H9 (cell line): ENCODE data around the gene DAPK1. TPM values are rescaled to one million over a fixed set of nuclear protein-coding genes. Genes with fewer than 3 reads are reported as not detected.

Experiments
- DNase-seq: peaks from one replicate; pipeline ENCODE4 v3.0.0-alpha.2; 2017
- H2AFZ ChIP-seq: one replicate; pipeline ENCODE4 v1.6.1; 2013; ENCODE audit warnings: mild to moderate bottlenecking, low read length, control low read depth, moderate library complexity
- H2AK5ac ChIP-seq: 2 replicates; pipeline ENCODE4 v1.6.1; 2013; ENCODE audit warnings: low read length, control low read depth, mixed read lengths; ENCODE audit not compliant: insufficient read length
- H2BK120ac ChIP-seq: one replicate; pipeline ENCODE4 v1.6.1; 2013; ENCODE audit warnings: low read depth, mild to moderate bottlenecking, low read length, control low read depth, inconsistent platforms; ENCODE audit not compliant: poor library complexity, severe bottlenecking
- H2BK12ac ChIP-seq: 2 replicates; pipeline ENCODE4 v1.6.1; 2013; ENCODE audit warnings: low read length, control low read depth, mixed read lengths, low read depth; ENCODE audit not compliant: insufficient read length
- H2BK15ac ChIP-seq: 2 replicates; pipeline ENCODE4 v1.6.1; 2013; ENCODE audit warnings: low read depth, low read length, control low read depth
- H2BK20ac ChIP-seq: one replicate; pipeline ENCODE4 v1.6.1; 2013; ENCODE audit warnings: low read depth, mild to moderate bottlenecking, low read length, control low read depth, inconsistent platforms; ENCODE audit not compliant: poor library complexity, severe bottlenecking
- H2BK5ac ChIP-seq: 2 replicates; pipeline ENCODE4 v1.6.1; 2013; ENCODE audit warnings: low read length, control low read depth, mixed read lengths; ENCODE audit not compliant: insufficient read length
- H3K14ac ChIP-seq: 2 replicates; pipeline ENCODE4 v1.6.1; 2013; ENCODE audit warnings: low read length, control low read depth; ENCODE audit not compliant: insufficient read depth
- H3K18ac ChIP-seq: 2 replicates; pipeline ENCODE4 v1.6.1; 2013; ENCODE audit warnings: low read depth, mild to moderate bottlenecking, mixed read lengths, low read length, control low read depth; ENCODE audit not compliant: insufficient read length
- H3K23ac ChIP-seq: 2 replicates; pipeline ENCODE4 v1.6.1; 2013; ENCODE audit warnings: low read length, control low read depth, mixed read lengths, low read depth; ENCODE audit not compliant: insufficient read length
- H3K23me2 ChIP-seq: 2 replicates; pipeline ENCODE4 v1.6.1; 2013; ENCODE audit warnings: low read depth, mild to moderate bottlenecking, mixed read lengths, low read length, control low read depth; ENCODE audit not compliant: insufficient read length, poor library complexity, severe bottlenecking
- H3K27ac ChIP-seq: 2 replicates; pipeline ENCODE4 v1.5.1; 2013; ENCODE audit warnings: low read length, control low read depth, mixed read lengths, low read depth; ENCODE audit not compliant: insufficient read length
- H3K27me3 ChIP-seq: 2 replicates; pipeline ENCODE4 v1.6.1; 2013; ENCODE audit warnings: low read length, control low read depth, inconsistent platforms; ENCODE audit not compliant: insufficient read depth
- H3K4ac ChIP-seq: 2 replicates; pipeline ENCODE4 v1.6.1; 2013; ENCODE audit warnings: low read depth, mild to moderate bottlenecking, control low read depth, inconsistent platforms, low read length, moderate library complexity
- H3K4me1 ChIP-seq: 2 replicates; pipeline ENCODE4 v1.6.1; 2013; ENCODE audit warnings: low read length, control low read depth, inconsistent platforms; ENCODE audit not compliant: insufficient read depth
- H3K4me2 ChIP-seq: 2 replicates; pipeline ENCODE4 v1.6.1; 2013; ENCODE audit warnings: low read length, control low read depth, mixed read lengths; ENCODE audit not compliant: insufficient read length, insufficient read depth
- H3K56ac ChIP-seq: 2 replicates; pipeline ENCODE4 v1.6.1; 2013; ENCODE audit warnings: low read depth, mild to moderate bottlenecking, mixed read lengths, low read length, control low read depth; ENCODE audit not compliant: insufficient read length
- H3K79me1 ChIP-seq: 2 replicates; pipeline ENCODE4 v1.6.1; 2013; ENCODE audit warnings: low read depth, mild to moderate bottlenecking, moderate library complexity, low read length, control low read depth, inconsistent platforms; ENCODE audit not compliant: insufficient read depth, poor library complexity, severe bottlenecking
- H3K79me2 ChIP-seq: 2 replicates; pipeline ENCODE4 v1.6.1; 2013; ENCODE audit warnings: low read length, control low read depth, inconsistent platforms; ENCODE audit not compliant: insufficient read depth
- H3K9ac ChIP-seq: 2 replicates; pipeline ENCODE4 v1.6.1; 2013; ENCODE audit warnings: low read length, control low read depth, mixed read lengths; ENCODE audit not compliant: insufficient read length; ENCODE audit errors: extremely low read depth
- H3K9me3 ChIP-seq: one replicate; pipeline ENCODE4 v1.6.1; 2013; ENCODE audit warnings: low read depth, low read length, inconsistent platforms; ENCODE audit not compliant: control insufficient read depth
- H3T11ph ChIP-seq: one replicate; pipeline ENCODE4 v1.6.1; 2013; ENCODE audit warnings: mild to moderate bottlenecking, low read length, control low read depth, inconsistent platforms
- H4K20me1 ChIP-seq: one replicate; pipeline ENCODE4 v1.6.1; 2013; ENCODE audit not compliant: control insufficient read depth, insufficient read length, insufficient read depth
- H4K5ac ChIP-seq: 2 replicates; pipeline ENCODE4 v1.6.1; 2013; ENCODE audit warnings: low read depth, mild to moderate bottlenecking, mixed read lengths, low read length, control low read depth; ENCODE audit not compliant: insufficient read length
- H4K8ac ChIP-seq: replicated peaks from 2 replicates; pipeline ENCODE4 v1.6.1; 2013; ENCODE audit warnings: low read length, control low read depth, mixed read lengths, low read depth; ENCODE audit not compliant: insufficient read length
- H4K91ac ChIP-seq: 2 replicates; pipeline ENCODE4 v1.6.1; 2013; ENCODE audit warnings: low read depth, mild to moderate bottlenecking, moderate library complexity, mixed read lengths, low read length, control low read depth; ENCODE audit not compliant: insufficient read length
- H3K27ac Mint-ChIP-seq, 3 experiments: 2 replicates in 2 of 3; 3 replicates in 1 of 3; pipeline ENCODE4 v1.8.0; 2020 to 2021; ENCODE audit warnings: mixed read lengths in 3 of 3, mild to moderate bottlenecking in 1 of 3, moderate library complexity in 1 of 3
- H3K27me3 Mint-ChIP-seq: 2 replicates; pipeline ENCODE4 v1.8.0; 2021; ENCODE audit warnings: low read depth, mild to moderate bottlenecking, moderate library complexity, mixed read lengths
- H3K36me3 Mint-ChIP-seq, 3 experiments: 2 replicates in 2 of 3; 3 replicates in 1 of 3; pipeline ENCODE4 v1.8.0; 2020 to 2021; ENCODE audit warnings: low read depth in 3 of 3, mixed read lengths in 3 of 3; ENCODE audit not compliant: insufficient read depth in 1 of 3
- H3K4me1 Mint-ChIP-seq, 2 experiments: 2 replicates each; pipeline ENCODE4 v1.8.0; 2020; ENCODE audit warnings: mixed read lengths in 2 of 2
- H3K4me3 Mint-ChIP-seq, 2 experiments: 2 replicates in 1 of 2; 3 replicates in 1 of 2; pipeline ENCODE4 v1.8.0; 2020 to 2021; ENCODE audit warnings: mild to moderate bottlenecking in 2 of 2, mixed read lengths in 2 of 2, moderate library complexity in 1 of 2
- H3K9me3 Mint-ChIP-seq, 2 experiments: 2 replicates in 1 of 2; 3 replicates in 1 of 2; pipeline ENCODE4 v1.8.0; 2020; ENCODE audit warnings: mild to moderate bottlenecking in 2 of 2, mixed read lengths in 2 of 2, moderate library complexity in 1 of 2
- WGBS: extraction: QIAGEN DNeasy Blood & Tissue Kit; methylation state at CpG from one replicate; pipeline ENCODE4 v1.1.7; 2013; ENCODE audit warnings: missing lambda C conversion rate, low lambda C conversion rate, mixed read lengths; ENCODE audit not compliant: insufficient read length; ENCODE audit errors: extremely low coverage; 5-methylcytosine and 5-hydroxymethylcytosine counted together
- total RNA-seq: library from RNA; stranded (reverse); gene quantifications from 2 replicates; pipeline ENCODE4 v1.2.1, GENCODE V29; 2021
- TF ChIP-seq, protein P1 (sequence below): fragments of 200-600 bp; sonication (generic); conservative IDR thresholded peaks from 3 replicates; pipeline ENCODE4 v1.8.0; 2021; ENCODE audit warnings: antibody characterized with exemption, mild to moderate bottlenecking

The DAPK1 gene
- total RNA-seq, 1 experiment from 2014 or later = 79.4 TPM

GRCh38 chr9:87542141-87542540 is 44.5 kb downstream of the DAPK1 start:
- H4K8ac ChIP-seq = no peak overlapping the region
- H3K36me3 Mint-ChIP-seq = peaks cover 9 to 25% (median 10%) of the 10 kb centered on the region in 3 experiments
- H3K27ac Mint-ChIP-seq = peak overlapping the region in 1 of 3 experiments; percentile 63; a peak in 1 of 7 replicates
- no peak overlapping the region for H3K9ac ChIP-seq
- peaks cover 4% of the 10 kb centered on the region for H3K4me1 ChIP-seq
- peaks cover 19% of the 10 kb centered on the region in 2 experiments for H3K4me1 Mint-ChIP-seq
- no peak overlapping the region for H2BK120ac ChIP-seq
- no peak overlapping the region for H3T11ph ChIP-seq
- peak overlapping the region; percentile 64 for H4K5ac ChIP-seq
- H3K9me3 ChIP-seq = no peaks in the 10 kb centered on the region
- WGBS = no CpG with 5 or more reads among the region's 2 CpGs
- H4K20me1 ChIP-seq = no peaks in the 10 kb centered on the region
- TF ChIP-seq, protein P1, sequence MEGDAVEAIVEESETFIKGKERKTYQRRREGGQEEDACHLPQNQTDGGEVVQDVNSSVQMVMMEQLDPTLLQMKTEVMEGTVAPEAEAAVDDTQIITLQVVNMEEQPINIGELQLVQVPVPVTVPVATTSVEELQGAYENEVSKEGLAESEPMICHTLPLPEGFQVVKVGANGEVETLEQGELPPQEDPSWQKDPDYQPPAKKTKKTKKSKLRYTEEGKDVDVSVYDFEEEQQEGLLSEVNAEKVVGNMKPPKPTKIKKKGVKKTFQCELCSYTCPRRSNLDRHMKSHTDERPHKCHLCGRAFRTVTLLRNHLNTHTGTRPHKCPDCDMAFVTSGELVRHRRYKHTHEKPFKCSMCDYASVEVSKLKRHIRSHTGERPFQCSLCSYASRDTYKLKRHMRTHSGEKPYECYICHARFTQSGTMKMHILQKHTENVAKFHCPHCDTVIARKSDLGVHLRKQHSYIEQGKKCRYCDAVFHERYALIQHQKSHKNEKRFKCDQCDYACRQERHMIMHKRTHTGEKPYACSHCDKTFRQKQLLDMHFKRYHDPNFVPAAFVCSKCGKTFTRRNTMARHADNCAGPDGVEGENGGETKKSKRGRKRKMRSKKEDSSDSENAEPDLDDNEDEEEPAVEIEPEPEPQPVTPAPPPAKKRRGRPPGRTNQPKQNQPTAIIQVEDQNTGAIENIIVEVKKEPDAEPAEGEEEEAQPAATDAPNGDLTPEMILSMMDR = no peak
- no peak for DNase-seq
- H3K56ac ChIP-seq = no peak overlapping the region
- H2AK5ac ChIP-seq = no peak overlapping the region
- no peak overlapping the region for H3K4me3 Mint-ChIP-seq
- no peak overlapping the region for H3K18ac ChIP-seq
- no peak overlapping the region for H3K4ac ChIP-seq
- no peak overlapping the region for H3K14ac ChIP-seq
- no peaks in the 10 kb centered on the region for H3K27me3 ChIP-seq
- peaks cover 5% of the 10 kb centered on the region for H3K79me1 ChIP-seq
- H3K9me3 Mint-ChIP-seq = no peaks in the 10 kb centered on the region
- no peak overlapping the region for H4K91ac ChIP-seq
- no peak overlapping the region for H2BK5ac ChIP-seq
- H3K4me2 ChIP-seq = no peak overlapping the region
- no peak overlapping the region for H2BK20ac ChIP-seq
- H3K23me2 ChIP-seq = no peaks in the 10 kb centered on the region
- H3K27ac ChIP-seq = no peak overlapping the region
- H3K27me3 Mint-ChIP-seq = no peaks in the 10 kb centered on the region
- no peak overlapping the region for H3K23ac ChIP-seq
- no peak overlapping the region for H2AFZ ChIP-seq
- no peak overlapping the region for H2BK12ac ChIP-seq
- no peak overlapping the region for H2BK15ac ChIP-seq
- peaks cover 5% of the 10 kb centered on the region for H3K79me2 ChIP-seq
